Transverse colon (tissue), 4 donors: Measurements from ENCODE around the gene CNOT4.

Source experiments
- CTCF ChIP-seq, 5 experiments: fragments of 200-600 bp in 3 of 5; fragments of 450-650 bp in 2 of 5; sonication (generic) in 3 of 5; IDR thresholded peaks; 1 replicate in 2 of 5; 2 replicates in 3 of 5; pipeline ENCODE4 v1.5.1; 2016 to 2017; ENCODE audit warnings: antibody characterized with exemption in 5 of 5, inconsistent platforms in 3 of 5, mild to moderate bottlenecking in 2 of 5, moderate library complexity in 1 of 5
- POLR2A ChIP-seq: fragments of 450-650 bp; IDR thresholded peaks from one replicate; pipeline ENCODE4 v1.6.1; 2016; ENCODE audit warnings: antibody characterized with exemption, mild to moderate bottlenecking, moderate library complexity
- POLR2AphosphoS5 ChIP-seq, 3 donors: sonication (generic); formaldehyde crosslinking; IDR thresholded peaks; one replicate each; pipeline ENCODE4 v1.6.1; 2016; ENCODE audit warnings: antibody characterized with exemption in 3 of 3

GRCh38 chr7:135409845-135410542, 99.9 kb downstream of the CNOT4 start:
- TF ChIP-seq CTCF (IDR thresholded peaks at IDR 0.05) (no peak), POLR2A (no peak), POLR2AphosphoS5 (IDR thresholded peaks at IDR 0.05) (no peak)
